H9 (cell line): ENCODE data around the gene EDN3. TPM values are rescaled to one million over a fixed set of nuclear protein-coding genes. Genes with fewer than 3 reads are reported as not detected.

ENCODE experiments used
- DNase-seq: peaks from one replicate; pipeline ENCODE4 v3.0.0-alpha.2; 2017
- H2AFZ ChIP-seq: one replicate; pipeline ENCODE4 v1.6.1; 2013; ENCODE audit warnings: mild to moderate bottlenecking, low read length, control low read depth, moderate library complexity
- H2AK5ac ChIP-seq: 2 replicates; pipeline ENCODE4 v1.6.1; 2013; ENCODE audit warnings: low read length, control low read depth, mixed read lengths; ENCODE audit not compliant: insufficient read length
- H2BK120ac ChIP-seq: one replicate; pipeline ENCODE4 v1.6.1; 2013; ENCODE audit warnings: low read depth, mild to moderate bottlenecking, low read length, control low read depth, inconsistent platforms; ENCODE audit not compliant: poor library complexity, severe bottlenecking
- H2BK12ac ChIP-seq: 2 replicates; pipeline ENCODE4 v1.6.1; 2013; ENCODE audit warnings: low read length, control low read depth, mixed read lengths, low read depth; ENCODE audit not compliant: insufficient read length
- H2BK15ac ChIP-seq: 2 replicates; pipeline ENCODE4 v1.6.1; 2013; ENCODE audit warnings: low read depth, low read length, control low read depth
- H2BK20ac ChIP-seq: one replicate; pipeline ENCODE4 v1.6.1; 2013; ENCODE audit warnings: low read depth, mild to moderate bottlenecking, low read length, control low read depth, inconsistent platforms; ENCODE audit not compliant: poor library complexity, severe bottlenecking
- H2BK5ac ChIP-seq: 2 replicates; pipeline ENCODE4 v1.6.1; 2013; ENCODE audit warnings: low read length, control low read depth, mixed read lengths; ENCODE audit not compliant: insufficient read length
- H3K14ac ChIP-seq: 2 replicates; pipeline ENCODE4 v1.6.1; 2013; ENCODE audit warnings: low read length, control low read depth; ENCODE audit not compliant: insufficient read depth
- H3K18ac ChIP-seq: 2 replicates; pipeline ENCODE4 v1.6.1; 2013; ENCODE audit warnings: low read depth, mild to moderate bottlenecking, mixed read lengths, low read length, control low read depth; ENCODE audit not compliant: insufficient read length
- H3K23ac ChIP-seq: 2 replicates; pipeline ENCODE4 v1.6.1; 2013; ENCODE audit warnings: low read length, control low read depth, mixed read lengths, low read depth; ENCODE audit not compliant: insufficient read length
- H3K23me2 ChIP-seq: 2 replicates; pipeline ENCODE4 v1.6.1; 2013; ENCODE audit warnings: low read depth, mild to moderate bottlenecking, mixed read lengths, low read length, control low read depth; ENCODE audit not compliant: insufficient read length, poor library complexity, severe bottlenecking
- H3K27ac ChIP-seq: 2 replicates; pipeline ENCODE4 v1.5.1; 2013; ENCODE audit warnings: low read length, control low read depth, mixed read lengths, low read depth; ENCODE audit not compliant: insufficient read length
- H3K27me3 ChIP-seq: 2 replicates; pipeline ENCODE4 v1.6.1; 2013; ENCODE audit warnings: low read length, control low read depth, inconsistent platforms; ENCODE audit not compliant: insufficient read depth
- H3K4ac ChIP-seq: 2 replicates; pipeline ENCODE4 v1.6.1; 2013; ENCODE audit warnings: low read depth, mild to moderate bottlenecking, control low read depth, inconsistent platforms, low read length, moderate library complexity
- H3K4me1 ChIP-seq: 2 replicates; pipeline ENCODE4 v1.6.1; 2013; ENCODE audit warnings: low read length, control low read depth, inconsistent platforms; ENCODE audit not compliant: insufficient read depth
- H3K4me2 ChIP-seq: 2 replicates; pipeline ENCODE4 v1.6.1; 2013; ENCODE audit warnings: low read length, control low read depth, mixed read lengths; ENCODE audit not compliant: insufficient read length, insufficient read depth
- H3K56ac ChIP-seq: 2 replicates; pipeline ENCODE4 v1.6.1; 2013; ENCODE audit warnings: low read depth, mild to moderate bottlenecking, mixed read lengths, low read length, control low read depth; ENCODE audit not compliant: insufficient read length
- H3K79me1 ChIP-seq: 2 replicates; pipeline ENCODE4 v1.6.1; 2013; ENCODE audit warnings: low read depth, mild to moderate bottlenecking, moderate library complexity, low read length, control low read depth, inconsistent platforms; ENCODE audit not compliant: insufficient read depth, poor library complexity, severe bottlenecking
- H3K79me2 ChIP-seq: 2 replicates; pipeline ENCODE4 v1.6.1; 2013; ENCODE audit warnings: low read length, control low read depth, inconsistent platforms; ENCODE audit not compliant: insufficient read depth
- H3K9ac ChIP-seq: 2 replicates; pipeline ENCODE4 v1.6.1; 2013; ENCODE audit warnings: low read length, control low read depth, mixed read lengths; ENCODE audit not compliant: insufficient read length; ENCODE audit errors: extremely low read depth
- H3K9me3 ChIP-seq: one replicate; pipeline ENCODE4 v1.6.1; 2013; ENCODE audit warnings: low read depth, low read length, inconsistent platforms; ENCODE audit not compliant: control insufficient read depth
- H3T11ph ChIP-seq: one replicate; pipeline ENCODE4 v1.6.1; 2013; ENCODE audit warnings: mild to moderate bottlenecking, low read length, control low read depth, inconsistent platforms
- H4K20me1 ChIP-seq: one replicate; pipeline ENCODE4 v1.6.1; 2013; ENCODE audit not compliant: control insufficient read depth, insufficient read length, insufficient read depth
- H4K5ac ChIP-seq: 2 replicates; pipeline ENCODE4 v1.6.1; 2013; ENCODE audit warnings: low read depth, mild to moderate bottlenecking, mixed read lengths, low read length, control low read depth; ENCODE audit not compliant: insufficient read length
- H4K8ac ChIP-seq: replicated peaks from 2 replicates; pipeline ENCODE4 v1.6.1; 2013; ENCODE audit warnings: low read length, control low read depth, mixed read lengths, low read depth; ENCODE audit not compliant: insufficient read length
- H4K91ac ChIP-seq: 2 replicates; pipeline ENCODE4 v1.6.1; 2013; ENCODE audit warnings: low read depth, mild to moderate bottlenecking, moderate library complexity, mixed read lengths, low read length, control low read depth; ENCODE audit not compliant: insufficient read length
- H3K27ac Mint-ChIP-seq, 3 experiments: 2 replicates in 2 of 3; 3 replicates in 1 of 3; pipeline ENCODE4 v1.8.0; 2020 to 2021; ENCODE audit warnings: mixed read lengths in 3 of 3, mild to moderate bottlenecking in 1 of 3, moderate library complexity in 1 of 3
- H3K27me3 Mint-ChIP-seq: 2 replicates; pipeline ENCODE4 v1.8.0; 2021; ENCODE audit warnings: low read depth, mild to moderate bottlenecking, moderate library complexity, mixed read lengths
- H3K36me3 Mint-ChIP-seq, 3 experiments: 2 replicates in 2 of 3; 3 replicates in 1 of 3; pipeline ENCODE4 v1.8.0; 2020 to 2021; ENCODE audit warnings: low read depth in 3 of 3, mixed read lengths in 3 of 3; ENCODE audit not compliant: insufficient read depth in 1 of 3
- H3K4me1 Mint-ChIP-seq, 2 experiments: 2 replicates each; pipeline ENCODE4 v1.8.0; 2020; ENCODE audit warnings: mixed read lengths in 2 of 2
- H3K4me3 Mint-ChIP-seq, 2 experiments: 2 replicates in 1 of 2; 3 replicates in 1 of 2; pipeline ENCODE4 v1.8.0; 2020 to 2021; ENCODE audit warnings: mild to moderate bottlenecking in 2 of 2, mixed read lengths in 2 of 2, moderate library complexity in 1 of 2
- H3K9me3 Mint-ChIP-seq, 2 experiments: 2 replicates in 1 of 2; 3 replicates in 1 of 2; pipeline ENCODE4 v1.8.0; 2020; ENCODE audit warnings: mild to moderate bottlenecking in 2 of 2, mixed read lengths in 2 of 2, moderate library complexity in 1 of 2
- CTCF ChIP-seq: fragments of 200-600 bp; sonication (generic); conservative IDR thresholded peaks from 3 replicates; pipeline ENCODE4 v1.8.0; 2021; ENCODE audit warnings: antibody characterized with exemption, mild to moderate bottlenecking
- WGBS: extraction: QIAGEN DNeasy Blood & Tissue Kit; methylation state at CpG from one replicate; pipeline ENCODE4 v1.1.7; 2013; ENCODE audit warnings: missing lambda C conversion rate, low lambda C conversion rate, mixed read lengths; ENCODE audit not compliant: insufficient read length; ENCODE audit errors: extremely low coverage; 5-methylcytosine and 5-hydroxymethylcytosine counted together
- total RNA-seq: library from RNA; stranded (reverse); gene quantifications from 2 replicates; pipeline ENCODE4 v1.2.1, GENCODE V29; 2021

EDN3 gene
- total RNA-seq, 1 experiment from 2014 or later = 0.20 TPM

GRCh38 chr20:59333951-59334350 is 33.5 kb downstream of the EDN3 start:
- Histone ChIP-seq H2BK120ac (no peak overlapping the region), H4K91ac (no peak overlapping the region), H2BK12ac (no peak overlapping the region), H4K20me1 (no peaks in the 10 kb centered on the region), H2AFZ (no peak overlapping the region), H3K9me3 (no peaks in the 10 kb centered on the region), H3T11ph (no peak overlapping the region), H2AK5ac (no peak overlapping the region), H3K18ac (no peak overlapping the region), H3K56ac (no peak overlapping the region), H2BK20ac (no peak overlapping the region), H2BK15ac (no peak overlapping the region), H4K8ac (no peak overlapping the region), H3K4me1 (no peaks in the 10 kb centered on the region), H3K14ac (no peak overlapping the region), H3K79me2 (no peaks in the 10 kb centered on the region), H3K4ac (no peak overlapping the region), H2BK5ac (no peak overlapping the region), H3K79me1 (no peaks in the 10 kb centered on the region), H3K4me2 (no peak overlapping the region), H4K5ac (no peak overlapping the region), H3K27me3 (no peaks in the 10 kb centered on the region), H3K9ac (no peak overlapping the region), H3K23me2 (peaks cover 3% of the 10 kb centered on the region), H3K23ac (no peak overlapping the region), H3K27ac (no peak overlapping the region)
- Mint-ChIP-seq H3K27ac (no peak overlapping the region), H3K27me3 (peaks cover 20% of the 10 kb centered on the region), H3K36me3 (no peaks in the 10 kb centered on the region), H3K4me3 (no peak overlapping the region), H3K4me1 (peaks cover 0 to 2% of the 10 kb centered on the region in 2 experiments; a peak in 1 of 4 replicates), H3K9me3 (no peaks in the 10 kb centered on the region)
- no peak for TF ChIP-seq CTCF
- no peak for DNase-seq
- no CpG with 5 or more reads among the region's 9 CpGs for WGBS
